Type B pancreatic cell (in vitro differentiated cells): ENCODE results near the gene SYNE2. TPM values are rescaled to one million over a fixed set of nuclear protein-coding genes. Genes with fewer than 3 reads are reported as not detected.

Experiments used
- DNase-seq: peaks from one replicate; pipeline ENCODE4 v3.0.0; 2021; ENCODE audit warnings: mixed read lengths; ENCODE audit not compliant: unreplicated experiment; ENCODE audit errors: extremely low spot score
- H3K27ac Mint-ChIP-seq: 2 replicates; pipeline ENCODE4 v1.8.0; 2021; ENCODE audit warnings: mild to moderate bottlenecking, mixed read lengths
- H3K27me3 Mint-ChIP-seq: 2 replicates; pipeline ENCODE4 v1.8.0; 2021; ENCODE audit warnings: mixed read lengths
- H3K36me3 Mint-ChIP-seq: 2 replicates; pipeline ENCODE4 v1.8.0; 2021; ENCODE audit warnings: mixed read lengths
- H3K4me1 Mint-ChIP-seq: one replicate; pipeline ENCODE4 v1.8.0; 2021; ENCODE audit warnings: mixed read lengths; ENCODE audit not compliant: unreplicated experiment
- H3K4me3 Mint-ChIP-seq: 2 replicates; pipeline ENCODE4 v1.8.0; 2021; ENCODE audit warnings: mild to moderate bottlenecking, mixed read lengths
- H3K9me3 Mint-ChIP-seq: 2 replicates; pipeline ENCODE4 v1.8.0; 2021; ENCODE audit warnings: mixed read lengths
- CTCF ChIP-seq: fragments of 200-600 bp; sonication (generic); conservative IDR thresholded peaks from 2 replicates; pipeline ENCODE4 v1.5.0; 2021; ENCODE audit warnings: antibody characterized with exemption, mild to moderate bottlenecking
- total RNA-seq: library from RNA; stranded (reverse); gene quantifications from 2 replicates; pipeline ENCODE4 v1.2.1, GENCODE V29; 2021; ENCODE audit warnings: low replicate concordance

SYNE2 gene
- total RNA-seq, 1 donor from 2014 or later = 75.1 TPM

DNA sequence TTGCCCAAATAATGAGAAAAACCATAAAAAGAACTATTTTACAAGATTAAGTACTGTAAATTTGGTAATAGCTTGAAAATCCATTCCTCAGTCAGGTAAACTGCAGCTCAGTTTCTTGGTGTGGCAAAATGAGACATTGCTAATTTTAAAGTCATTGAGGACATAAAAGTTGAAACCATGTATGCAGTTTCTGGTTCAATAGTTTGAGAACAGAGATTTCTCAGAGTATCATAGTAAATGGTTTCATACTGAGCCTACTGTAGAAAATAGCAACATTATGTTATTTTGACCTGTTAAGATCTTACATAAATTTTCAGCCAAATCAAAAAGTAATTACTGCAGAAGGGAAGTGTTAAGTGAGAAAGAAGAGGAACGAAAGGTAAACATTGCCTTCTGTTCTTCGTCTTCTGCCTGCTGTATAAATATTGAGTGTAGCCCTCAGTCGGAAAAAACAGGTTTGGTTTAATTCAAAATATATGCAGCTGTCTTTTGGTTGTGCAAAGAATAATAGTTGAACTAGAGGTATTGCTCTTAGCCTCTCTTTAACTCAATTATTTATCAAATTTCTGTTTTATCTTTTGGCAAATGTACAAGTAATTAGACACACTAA lies 119.6 kb downstream of the SYNE2 start:
- H3K36me3 Mint-ChIP-seq = peaks cover 21% of the 10 kb centered on the region
- H3K4me1 Mint-ChIP-seq = no peaks in the 10 kb centered on the region
- TF ChIP-seq CTCF = no peak
- no peak overlapping the region for H3K4me3 Mint-ChIP-seq
- DNase-seq = no peak
- H3K9me3 Mint-ChIP-seq = no peaks in the 10 kb centered on the region
- no peak overlapping the region for H3K27ac Mint-ChIP-seq
- H3K27me3 Mint-ChIP-seq = no peaks in the 10 kb centered on the region

DNA sequence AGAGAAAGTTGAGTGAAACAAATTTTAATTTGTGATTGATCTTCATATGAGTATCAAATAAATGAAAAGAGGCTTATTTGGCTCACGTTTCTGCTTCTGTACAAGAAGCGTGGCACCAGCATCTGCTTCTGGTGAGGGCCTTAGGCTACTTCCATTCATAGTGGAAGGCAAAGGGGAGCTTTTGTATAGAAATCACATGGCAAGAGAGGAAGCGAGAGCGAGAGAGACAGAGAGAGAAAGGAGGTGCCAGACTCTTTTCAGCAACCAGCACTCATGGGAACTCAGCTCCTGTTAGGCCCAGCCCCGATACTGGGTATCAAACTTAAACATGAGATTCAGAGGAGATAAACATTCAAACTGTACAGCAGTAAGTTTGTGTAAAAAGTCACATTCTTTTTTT lies 121.4 kb downstream of the SYNE2 start:
- TF ChIP-seq CTCF = no peak
- DNase-seq = no peak
- Mint-ChIP-seq H3K27me3 (no peaks in the 10 kb centered on the region), H3K9me3 (no peaks in the 10 kb centered on the region), H3K4me1 (no peaks in the 10 kb centered on the region), H3K4me3 (no peak overlapping the region), H3K27ac (no peak overlapping the region), H3K36me3 (peaks cover 27% of the 10 kb centered on the region)

GRCh38 chr14:63981569-63981968 lies 128.8 kb downstream of the SYNE2 start:
- Mint-ChIP-seq H3K4me1 (no peaks in the 10 kb centered on the region), H3K36me3 (peaks cover 25% of the 10 kb centered on the region), H3K27ac (no peak overlapping the region), H3K27me3 (no peaks in the 10 kb centered on the region), H3K4me3 (no peak overlapping the region), H3K9me3 (no peaks in the 10 kb centered on the region)
- no peak for DNase-seq
- TF ChIP-seq CTCF = no peak

- DNase-seq = no peak
- peaks cover 25% of the 10 kb centered on the region for H3K36me3 Mint-ChIP-seq
- no peaks in the 10 kb centered on the region for H3K4me1 Mint-ChIP-seq
- no peak overlapping the region for H3K4me3 Mint-ChIP-seq
- H3K27me3 Mint-ChIP-seq = no peaks in the 10 kb centered on the region
- TF ChIP-seq CTCF = no peak
- no peaks in the 10 kb centered on the region for H3K9me3 Mint-ChIP-seq
- H3K27ac Mint-ChIP-seq = no peak overlapping the region
These were observed 129.4 kb downstream of the SYNE2 start for GRCh38 chr14:63982156-63982555.

DNA sequence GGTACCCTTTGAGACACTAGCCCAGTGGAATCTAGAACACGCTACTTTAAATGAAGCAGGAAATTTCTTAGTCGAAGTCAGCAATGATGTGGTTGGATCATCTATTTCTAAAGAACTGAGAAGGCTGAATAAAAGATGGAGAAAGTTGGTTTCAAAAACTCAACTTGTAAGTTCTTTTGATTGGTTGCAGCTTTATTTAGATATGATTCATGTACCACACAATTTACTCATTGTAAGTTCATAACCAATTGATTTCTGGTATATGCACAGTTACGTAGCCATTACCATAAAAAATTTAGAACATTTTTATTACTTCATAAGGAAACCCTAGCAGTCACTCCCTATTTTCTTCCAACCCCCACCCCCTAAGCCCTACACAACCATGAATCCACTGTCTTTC lies 129.8 kb downstream of the SYNE2 start:
- peaks cover 26% of the 10 kb centered on the region for H3K36me3 Mint-ChIP-seq

More for the DNA sequence above, 129.8 kb downstream of the SYNE2 start:
- Mint-ChIP-seq H3K4me1 (no peaks in the 10 kb centered on the region), H3K4me3 (no peak overlapping the region), H3K9me3 (no peaks in the 10 kb centered on the region), H3K27ac (no peak overlapping the region), H3K27me3 (no peaks in the 10 kb centered on the region)
- DNase-seq = no peak
- no peak for TF ChIP-seq CTCF
